GF-D8 (cell line): ENCODE measurements around the gene MFAP5.
"Not testable (repeated sequence)": the region's sequence is repeated elsewhere in the genome, so short reads cannot be mapped to it uniquely, and the experiment has no call there.

Experiments used
- DNase-seq: peaks from one replicate; lab custom pipeline; 2025; lab: John Stamatoyannopoulos, UW

MFAP5 gene

DNA sequence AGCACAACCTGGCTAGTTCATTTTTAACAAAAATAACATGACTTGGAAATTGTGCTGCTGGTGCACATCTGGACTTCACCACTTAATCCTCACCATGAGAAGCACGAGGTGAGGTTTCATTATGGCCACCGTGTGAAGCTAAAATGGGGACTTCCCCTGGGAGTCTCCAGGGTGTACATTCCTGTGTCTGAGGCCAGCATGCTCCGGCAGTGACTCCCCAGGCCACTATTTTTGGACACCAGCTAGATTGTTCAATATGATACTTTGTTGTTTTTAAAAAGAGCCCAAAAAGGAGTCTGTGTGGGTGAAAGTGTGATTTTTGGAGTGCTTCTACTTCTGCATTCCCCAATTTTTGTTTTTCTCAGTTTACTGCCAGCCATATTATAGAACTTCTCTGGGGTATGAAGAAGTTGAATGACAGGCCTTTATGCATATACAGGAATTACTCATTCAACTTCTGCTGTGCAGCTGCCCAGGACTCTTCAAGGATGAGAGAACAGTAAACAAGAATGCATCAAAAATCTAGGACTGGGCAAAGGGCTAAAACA is 33.1 kb downstream of the MFAP5 start:
- no peak for DNase-seq

DNA sequence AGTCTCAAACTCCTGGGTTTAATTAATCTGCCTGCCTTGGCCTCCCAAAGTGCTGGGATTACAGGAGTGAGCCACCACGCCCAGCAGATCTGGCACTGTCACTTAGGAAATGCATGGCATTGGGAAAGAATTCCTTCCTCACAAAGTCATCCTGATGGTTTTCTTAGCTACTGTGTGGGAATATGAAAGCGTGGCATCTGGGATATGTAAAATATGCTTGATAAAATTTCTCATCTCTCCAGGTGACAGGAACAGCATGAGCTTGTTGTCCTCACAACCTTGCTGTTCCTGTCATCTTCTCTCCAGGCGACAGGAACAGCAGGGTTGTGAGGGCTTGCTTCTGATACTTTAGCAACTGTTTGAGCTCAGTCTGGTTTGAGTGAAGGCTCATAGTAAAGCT is 33.9 kb downstream of the MFAP5 start:
- no peak for DNase-seq

DNA sequence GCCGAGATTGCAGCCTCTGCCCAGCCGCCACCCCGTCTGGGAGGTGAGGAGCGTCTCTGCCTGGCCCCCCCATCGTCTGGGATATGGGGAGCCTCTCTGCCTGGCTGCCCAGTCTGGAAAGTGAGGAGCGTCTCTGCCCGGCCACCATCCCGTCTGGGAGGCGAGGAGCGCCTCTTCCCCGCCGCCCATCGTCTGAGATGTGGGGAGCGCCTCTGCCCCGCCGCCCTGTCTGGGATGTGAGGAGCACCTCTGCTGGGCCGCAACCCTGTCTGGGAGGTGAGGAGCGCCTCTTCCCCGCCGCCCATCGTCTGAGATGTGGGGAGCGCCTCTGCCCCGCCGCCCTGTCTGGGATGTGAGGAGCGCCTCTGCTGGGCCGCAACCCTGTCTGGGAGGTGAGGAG is 37.9 kb downstream of the MFAP5 start:
- DNase-seq: not testable (repeated sequence)

DNA sequence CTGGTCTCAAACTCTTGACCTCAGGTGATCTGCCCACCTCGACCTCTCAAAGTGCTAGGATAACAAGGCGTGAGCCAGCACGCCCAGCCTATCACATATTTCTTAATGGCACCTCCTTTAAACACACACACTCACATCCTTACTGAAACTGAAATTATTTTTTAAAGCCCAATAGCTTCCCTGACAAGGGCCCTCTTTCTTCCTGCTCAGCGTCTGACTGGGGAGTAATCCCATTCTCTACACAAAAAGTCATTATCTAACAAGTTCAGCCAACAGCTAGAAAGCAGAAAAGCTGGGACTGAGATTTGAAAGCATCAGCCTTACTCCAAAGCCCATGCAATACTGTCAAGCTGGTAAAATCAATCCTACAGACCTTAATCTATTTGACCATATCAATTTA is 40.0 kb downstream of the MFAP5 start:
- DNase-seq: no peak

DNA sequence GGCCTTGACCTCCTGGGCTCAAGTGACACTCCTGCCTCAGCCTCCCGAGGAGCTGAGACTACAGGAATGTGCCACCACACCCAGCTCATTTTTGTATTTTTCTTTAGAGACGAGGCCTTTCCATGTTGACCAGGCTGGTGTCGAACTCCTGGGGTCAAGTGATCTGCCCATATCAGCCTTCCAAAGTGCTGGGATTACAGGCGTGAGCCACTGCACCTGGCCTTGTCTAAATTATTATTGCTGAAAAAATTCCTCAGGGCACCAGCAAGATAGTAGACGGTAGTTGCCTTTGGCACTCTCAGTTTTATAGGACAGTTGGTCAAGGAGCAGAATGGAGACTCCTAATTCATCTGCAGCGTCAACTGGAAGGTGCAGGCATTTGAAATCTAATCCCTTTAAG is 47.4 kb downstream of the MFAP5 start:
- DNase-seq: no peak

DNA sequence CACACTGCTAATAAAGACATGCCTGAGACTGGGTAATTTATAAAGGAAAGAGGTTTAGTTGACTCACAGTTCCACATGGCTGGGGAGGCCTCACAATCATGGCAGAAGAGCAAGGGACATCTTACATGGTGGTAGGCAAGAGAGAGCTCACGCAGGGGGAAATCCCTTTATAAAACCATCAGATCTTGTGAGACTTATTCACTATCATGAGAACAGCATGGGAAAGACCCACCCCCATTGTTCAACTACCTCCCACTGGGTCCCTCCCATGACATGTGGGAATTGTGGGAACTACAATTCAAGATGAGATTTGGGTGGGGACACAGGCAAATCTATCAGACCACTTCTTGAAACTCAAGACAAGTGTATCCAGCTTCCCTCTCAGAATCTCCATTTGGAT is 48.7 kb downstream of the MFAP5 start:
- DNase-seq: not testable (repeated sequence)

DNA sequence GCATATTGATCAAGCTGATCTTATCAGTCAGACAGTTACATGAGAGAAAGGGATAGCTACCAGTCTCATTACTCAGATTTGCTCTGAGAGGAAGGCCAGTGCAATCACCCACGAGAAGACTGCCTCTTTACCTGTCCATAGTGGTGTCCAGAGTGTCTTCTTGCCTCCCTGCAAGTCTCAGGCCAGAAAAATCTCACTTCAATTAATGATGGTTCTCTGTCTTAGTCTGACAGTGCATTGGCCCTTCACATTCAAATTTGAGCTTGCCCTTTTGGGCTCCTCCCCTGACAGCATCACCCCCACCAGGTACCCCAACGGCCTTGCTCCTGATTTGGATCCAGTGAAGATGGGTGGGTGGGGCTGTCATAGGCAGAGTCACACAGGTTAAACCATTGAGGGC is 50.0 kb downstream of the MFAP5 start, which contains the start of gene AICDA:
Gene AICDA, minus strand, starts transcription at position 231 of the 400 bp plus-strand sequence. Its CDS starts 92 bp downstream, at position 139.
- no peak for DNase-seq

DNA sequence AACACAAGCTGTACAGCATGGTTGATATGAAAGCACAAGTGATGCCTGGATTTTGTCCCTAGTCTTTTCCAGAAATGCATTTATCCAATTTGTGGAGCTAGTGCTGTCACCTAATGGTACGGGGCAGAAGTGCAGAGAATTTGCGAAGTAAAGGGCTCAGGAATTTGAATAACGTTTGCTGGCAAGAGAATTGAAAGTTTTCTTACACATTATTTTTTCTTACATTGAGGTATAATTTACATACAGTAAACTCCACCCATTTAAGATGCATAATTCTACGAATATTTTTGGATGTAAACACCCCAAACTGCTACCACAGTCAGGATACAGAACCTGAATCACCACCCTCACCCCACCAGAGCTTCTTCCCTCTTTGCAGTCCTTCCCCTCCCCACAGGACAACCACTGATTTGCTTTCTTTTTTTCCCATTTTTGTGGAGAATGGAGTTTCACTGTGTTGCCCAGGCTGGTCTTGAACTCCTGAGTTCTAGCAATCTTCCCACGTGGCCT is 53.5 kb downstream of the MFAP5 start:
- no peak for DNase-seq

DNA sequence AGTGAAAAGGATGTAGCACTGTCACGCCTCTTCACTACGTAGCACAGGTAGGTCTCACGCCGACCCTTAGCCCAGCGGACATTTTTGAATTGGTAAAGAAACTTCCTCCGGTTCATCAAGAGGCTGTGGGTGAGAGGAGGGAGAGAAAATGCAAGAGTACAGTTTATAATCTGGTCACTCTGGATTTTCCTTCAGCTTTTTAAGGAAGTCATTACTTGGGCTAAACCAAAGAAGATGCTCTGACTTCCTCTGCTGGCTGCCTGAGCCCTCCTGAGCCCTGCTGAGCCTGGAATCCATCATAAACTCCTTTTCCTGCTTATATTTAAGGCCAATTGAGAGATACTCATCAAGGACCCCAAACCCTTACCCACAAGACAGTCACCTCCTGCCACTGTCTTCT is 55.7 kb downstream of the MFAP5 start:
- no peak for DNase-seq

DNA sequence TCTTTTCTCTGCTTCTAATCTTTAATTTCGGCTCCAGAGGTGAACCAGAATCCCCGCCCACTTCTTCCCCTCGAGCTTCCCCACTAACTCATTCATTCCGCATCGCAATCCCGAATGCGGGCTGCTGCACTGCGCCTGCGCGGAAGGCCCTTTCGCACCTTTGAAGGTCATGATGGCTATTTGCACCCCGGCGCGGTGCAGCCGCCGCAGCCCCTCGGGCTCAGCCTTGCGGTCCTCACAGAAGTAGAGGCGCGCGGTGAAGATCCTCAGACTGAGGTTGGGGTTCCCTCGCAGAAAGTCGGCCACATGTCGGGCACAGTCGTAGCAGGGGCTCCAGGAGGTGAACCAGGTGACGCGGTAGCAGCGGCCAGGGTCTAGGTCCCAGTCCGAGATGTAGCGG is 57.6 kb downstream of the MFAP5 start:
- DNase-seq: no peak

DNA sequence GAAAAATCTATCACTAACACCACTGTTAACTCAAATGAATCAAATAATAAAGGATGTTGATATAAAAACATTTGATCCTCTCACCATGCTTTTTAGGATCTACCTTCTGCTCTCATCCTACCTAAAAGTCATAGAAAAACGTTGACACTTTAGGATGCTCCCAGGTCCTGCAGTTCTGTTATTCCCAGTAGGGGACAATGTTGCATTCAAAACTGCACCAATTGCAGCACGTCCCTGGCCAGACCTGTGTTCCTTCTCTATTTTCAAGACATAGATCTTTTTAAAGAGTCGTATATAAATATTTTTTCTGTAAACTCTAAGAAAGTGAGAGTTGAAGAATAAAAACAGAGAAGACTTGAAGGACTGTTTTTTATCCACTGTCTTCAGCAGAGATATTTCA is 58.8 kb downstream of the MFAP5 start:
- DNase-seq: no peak

DNA sequence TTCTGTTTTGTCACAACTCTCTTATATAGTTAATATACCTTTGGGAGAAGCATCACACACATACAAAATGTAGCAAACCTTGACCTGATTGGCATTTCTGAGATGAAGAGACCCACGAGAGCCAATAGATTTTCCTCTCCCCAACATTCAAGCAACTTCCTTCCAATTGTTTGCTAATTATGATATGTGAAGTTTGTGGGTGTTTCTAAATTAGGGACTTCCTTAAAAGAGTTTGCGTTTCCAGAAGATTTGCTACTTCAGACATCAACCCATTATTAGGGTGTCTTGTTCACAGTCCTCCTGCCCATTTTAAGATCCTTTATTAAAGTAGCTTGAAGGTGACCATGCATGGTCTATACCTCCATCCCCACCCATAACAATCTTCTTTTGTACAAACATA is 59.3 kb downstream of the MFAP5 start:
- DNase-seq: no peak

DNA sequence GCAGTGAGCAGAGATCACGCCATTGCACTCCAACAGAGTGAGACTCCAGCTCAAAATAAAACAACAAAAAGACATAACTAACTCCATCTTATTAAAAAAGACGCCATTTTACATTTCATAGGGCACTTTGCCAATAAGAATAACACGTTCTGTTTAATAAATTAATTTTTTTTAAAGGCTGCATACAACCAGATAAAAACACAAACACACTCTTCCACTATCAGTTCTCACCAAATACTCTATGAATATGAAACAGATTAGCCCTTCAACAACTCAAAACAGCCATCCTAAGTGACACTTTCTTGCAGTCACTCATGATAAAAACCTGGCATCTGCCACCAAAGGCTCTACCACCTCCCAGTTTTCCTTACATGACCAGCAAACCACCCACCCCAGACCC is 66.1 kb downstream of the MFAP5 start:
- DNase-seq: no peak
